HepG2 (cell line): Measurements from ENCODE around the gene ZNF189. TPM values are rescaled to one million over a fixed set of nuclear protein-coding genes. Genes with fewer than 3 reads are reported as not detected.

Source experiments
- CAMTA2 ChIP-seq: sonication (generic); formaldehyde crosslinking; IDR thresholded peaks from 2 replicates; pipeline ENCODE4 v1.4.0; 2020; ENCODE audit warnings: mild to moderate bottlenecking, missing genetic modification reagents, borderline replicate concordance
- FOXO1 ChIP-seq: sonication (generic); formaldehyde crosslinking; IDR thresholded peaks from 2 replicates; pipeline ENCODE4 v1.4.0; 2020; ENCODE audit warnings: missing genetic modification reagents
- HHEX ChIP-seq: IDR thresholded peaks from 2 replicates; pipeline ENCODE4 v1.6.1; 2016; ENCODE audit warnings: control low read depth
- KLF12 ChIP-seq: sonication (generic); formaldehyde crosslinking; IDR thresholded peaks from 2 replicates; pipeline ENCODE4 v1.4.0; 2020; ENCODE audit warnings: missing genetic modification reagents, borderline replicate concordance
- KLF16 ChIP-seq, 2 experiments: sonication (generic) in 1 of 2; formaldehyde crosslinking in 1 of 2; IDR thresholded peaks; 2 replicates each; pipeline versions ENCODE4 v1.6.1 to v1.8.0; 2016 to 2023; ENCODE audit warnings: missing genetic modification reagents in 2 of 2, missing compliant biosample characterization in 1 of 2
- KMT2B ChIP-seq: IDR thresholded peaks from 2 replicates; pipeline ENCODE4 v1.6.1; 2016; ENCODE audit warnings: missing genetic modification reagents, missing compliant biosample characterization
- SIN3A ChIP-seq: IDR thresholded peaks from 2 replicates; pipeline ENCODE4 v1.6.1; 2011; ENCODE audit warnings: low read depth, mild to moderate bottlenecking, control low read depth, low read length, borderline replicate concordance
- SP140L ChIP-seq: sonication (generic); formaldehyde crosslinking; IDR thresholded peaks from 2 replicates; pipeline ENCODE4 v1.4.0; 2020; ENCODE audit warnings: missing genetic modification reagents, borderline replicate concordance
- ZIK1 ChIP-seq: sonication (generic); formaldehyde crosslinking; IDR thresholded peaks from 2 replicates; pipeline ENCODE4 v1.5.0; 2020; ENCODE audit warnings: mild to moderate bottlenecking, low read depth, missing genetic modification reagents, borderline replicate concordance
- ZNF138 ChIP-seq: sonication (generic); formaldehyde crosslinking; IDR thresholded peaks from 2 replicates; pipeline ENCODE4 v1.5.0; 2020; ENCODE audit warnings: mild to moderate bottlenecking, low read depth, missing genetic modification reagents
- ZNF296 ChIP-seq: sonication (generic); formaldehyde crosslinking; conservative IDR thresholded peaks from 2 replicates; pipeline ENCODE4 v1.5.0; 2020; ENCODE audit warnings: mild to moderate bottlenecking, missing genetic modification reagents
- ZNF3 ChIP-seq: IDR thresholded peaks from 2 replicates; pipeline ENCODE4 v1.7.0; 2017; ENCODE audit warnings: inconsistent platforms
- ZNF577 ChIP-seq: sonication (generic); formaldehyde crosslinking; IDR thresholded peaks from 2 replicates; pipeline ENCODE4 v1.4.0; 2020; ENCODE audit warnings: mild to moderate bottlenecking, low read depth, missing genetic modification reagents, borderline replicate concordance
- ZNF703 ChIP-seq: sonication (generic); formaldehyde crosslinking; IDR thresholded peaks from 2 replicates; pipeline ENCODE4 v1.5.1; 2020; ENCODE audit warnings: missing genetic modification reagents, mild to moderate bottlenecking, moderate library complexity, borderline replicate concordance
- polyA plus RNA-seq, 8 experiments: library from polyadenylated mRNA; depleted of rRNA in 3 of 8; stranded (reverse) in 7 of 8; unstranded in 1 of 8; fragments of >200 nt; fragmentation: Illumina TruSeq in 4 of 8; extraction: Trizol in 4 of 8; gene quantifications; 2 replicates each; pipeline versions ENCODE4 v1.2.1 to v1.2.3, GENCODE V29; 2011 to 2016; ENCODE audit warnings: low read depth in 4 of 8, missing spikeins in 1 of 8, mixed read lengths in 1 of 8; ENCODE audit not compliant: insufficient read depth in 1 of 8
- total RNA-seq, 5 experiments: library from RNA; depleted of rRNA; stranded (reverse); fragments of >200 nt; fragmentation: Illumina TruSeq; extraction: Trizol; gene quantifications; 2 replicates each; pipeline ENCODE4 v1.2.3, GENCODE V29; 2016; ENCODE audit warnings: low read depth in 1 of 5
- TF ChIP-seq, protein P1 (sequence below): sonication (generic); formaldehyde crosslinking; IDR thresholded peaks from 2 replicates; pipeline ENCODE4 v1.4.0; 2020; ENCODE audit warnings: mild to moderate bottlenecking, missing genetic modification reagents
- TF ChIP-seq, protein P2 (sequence below): sonication (generic); formaldehyde crosslinking; IDR thresholded peaks from 2 replicates; pipeline ENCODE4 v1.5.1; 2020; ENCODE audit warnings: mild to moderate bottlenecking, missing genetic modification reagents, moderate library complexity
- TF ChIP-seq, protein P3 (sequence below), 2 experiments: sonication (generic) in 1 of 2; formaldehyde crosslinking in 1 of 2; IDR thresholded peaks; 2 replicates each; pipeline versions ENCODE4 v1.5.1 to v1.6.1; 2011 to 2020; ENCODE audit warnings: borderline replicate concordance in 1 of 2, low read depth in 1 of 2, low read length in 1 of 2, mild to moderate bottlenecking in 1 of 2, missing genetic modification reagents in 1 of 2, moderate library complexity in 1 of 2

Gene ZNF189
- total and polyA plus RNA-seq, 2 of the 13 experiments (the other 11 are each of a cell fraction or from before 2014, with no cell fraction given): 8.4 to 50.0 TPM

DNA sequence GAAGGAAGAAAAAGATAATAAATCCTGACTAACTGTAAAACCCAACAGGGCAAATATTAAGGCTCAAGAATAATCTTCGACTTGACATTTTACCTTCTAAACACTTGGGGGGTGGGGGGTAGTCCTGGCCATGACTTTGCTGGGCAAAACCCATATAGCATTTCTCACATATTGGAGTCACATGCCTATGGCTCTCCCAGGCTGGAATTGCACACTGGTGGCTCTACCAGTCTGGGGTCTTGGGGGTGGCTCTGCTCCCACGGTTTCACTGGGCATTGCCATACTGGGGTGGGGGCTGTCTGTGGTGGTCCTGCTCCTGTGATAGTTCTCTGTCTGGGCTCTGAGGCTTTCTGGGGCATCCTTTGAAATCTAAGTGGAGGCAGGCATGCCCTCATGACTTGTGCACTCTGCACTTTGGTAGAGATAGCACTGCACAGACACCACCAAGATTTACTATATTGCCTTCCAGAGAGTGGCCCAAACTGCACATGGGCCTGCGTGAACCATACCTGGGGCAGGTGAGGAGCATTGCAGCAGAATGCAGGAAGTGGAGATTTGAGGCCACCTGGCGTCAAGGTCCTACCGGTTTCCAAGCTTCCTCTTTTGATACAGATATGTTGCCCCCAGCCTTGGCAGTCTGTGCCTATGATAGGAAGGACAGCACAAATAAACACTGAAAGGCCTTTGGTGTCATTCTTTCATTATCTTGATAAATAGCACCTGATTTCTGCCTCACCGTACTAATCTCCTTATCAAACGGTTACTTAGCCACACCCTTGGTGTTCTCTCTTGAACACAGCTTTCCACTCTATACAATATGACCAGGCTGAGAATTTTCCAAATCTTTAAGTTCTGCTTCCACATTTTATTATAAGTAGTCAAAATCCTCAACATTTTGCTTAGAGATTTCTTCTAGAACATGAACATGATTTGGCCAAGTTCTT lies 43.6 kb upstream of the ZNF189 start (continued):
- TF ChIP-seq, protein P1, sequence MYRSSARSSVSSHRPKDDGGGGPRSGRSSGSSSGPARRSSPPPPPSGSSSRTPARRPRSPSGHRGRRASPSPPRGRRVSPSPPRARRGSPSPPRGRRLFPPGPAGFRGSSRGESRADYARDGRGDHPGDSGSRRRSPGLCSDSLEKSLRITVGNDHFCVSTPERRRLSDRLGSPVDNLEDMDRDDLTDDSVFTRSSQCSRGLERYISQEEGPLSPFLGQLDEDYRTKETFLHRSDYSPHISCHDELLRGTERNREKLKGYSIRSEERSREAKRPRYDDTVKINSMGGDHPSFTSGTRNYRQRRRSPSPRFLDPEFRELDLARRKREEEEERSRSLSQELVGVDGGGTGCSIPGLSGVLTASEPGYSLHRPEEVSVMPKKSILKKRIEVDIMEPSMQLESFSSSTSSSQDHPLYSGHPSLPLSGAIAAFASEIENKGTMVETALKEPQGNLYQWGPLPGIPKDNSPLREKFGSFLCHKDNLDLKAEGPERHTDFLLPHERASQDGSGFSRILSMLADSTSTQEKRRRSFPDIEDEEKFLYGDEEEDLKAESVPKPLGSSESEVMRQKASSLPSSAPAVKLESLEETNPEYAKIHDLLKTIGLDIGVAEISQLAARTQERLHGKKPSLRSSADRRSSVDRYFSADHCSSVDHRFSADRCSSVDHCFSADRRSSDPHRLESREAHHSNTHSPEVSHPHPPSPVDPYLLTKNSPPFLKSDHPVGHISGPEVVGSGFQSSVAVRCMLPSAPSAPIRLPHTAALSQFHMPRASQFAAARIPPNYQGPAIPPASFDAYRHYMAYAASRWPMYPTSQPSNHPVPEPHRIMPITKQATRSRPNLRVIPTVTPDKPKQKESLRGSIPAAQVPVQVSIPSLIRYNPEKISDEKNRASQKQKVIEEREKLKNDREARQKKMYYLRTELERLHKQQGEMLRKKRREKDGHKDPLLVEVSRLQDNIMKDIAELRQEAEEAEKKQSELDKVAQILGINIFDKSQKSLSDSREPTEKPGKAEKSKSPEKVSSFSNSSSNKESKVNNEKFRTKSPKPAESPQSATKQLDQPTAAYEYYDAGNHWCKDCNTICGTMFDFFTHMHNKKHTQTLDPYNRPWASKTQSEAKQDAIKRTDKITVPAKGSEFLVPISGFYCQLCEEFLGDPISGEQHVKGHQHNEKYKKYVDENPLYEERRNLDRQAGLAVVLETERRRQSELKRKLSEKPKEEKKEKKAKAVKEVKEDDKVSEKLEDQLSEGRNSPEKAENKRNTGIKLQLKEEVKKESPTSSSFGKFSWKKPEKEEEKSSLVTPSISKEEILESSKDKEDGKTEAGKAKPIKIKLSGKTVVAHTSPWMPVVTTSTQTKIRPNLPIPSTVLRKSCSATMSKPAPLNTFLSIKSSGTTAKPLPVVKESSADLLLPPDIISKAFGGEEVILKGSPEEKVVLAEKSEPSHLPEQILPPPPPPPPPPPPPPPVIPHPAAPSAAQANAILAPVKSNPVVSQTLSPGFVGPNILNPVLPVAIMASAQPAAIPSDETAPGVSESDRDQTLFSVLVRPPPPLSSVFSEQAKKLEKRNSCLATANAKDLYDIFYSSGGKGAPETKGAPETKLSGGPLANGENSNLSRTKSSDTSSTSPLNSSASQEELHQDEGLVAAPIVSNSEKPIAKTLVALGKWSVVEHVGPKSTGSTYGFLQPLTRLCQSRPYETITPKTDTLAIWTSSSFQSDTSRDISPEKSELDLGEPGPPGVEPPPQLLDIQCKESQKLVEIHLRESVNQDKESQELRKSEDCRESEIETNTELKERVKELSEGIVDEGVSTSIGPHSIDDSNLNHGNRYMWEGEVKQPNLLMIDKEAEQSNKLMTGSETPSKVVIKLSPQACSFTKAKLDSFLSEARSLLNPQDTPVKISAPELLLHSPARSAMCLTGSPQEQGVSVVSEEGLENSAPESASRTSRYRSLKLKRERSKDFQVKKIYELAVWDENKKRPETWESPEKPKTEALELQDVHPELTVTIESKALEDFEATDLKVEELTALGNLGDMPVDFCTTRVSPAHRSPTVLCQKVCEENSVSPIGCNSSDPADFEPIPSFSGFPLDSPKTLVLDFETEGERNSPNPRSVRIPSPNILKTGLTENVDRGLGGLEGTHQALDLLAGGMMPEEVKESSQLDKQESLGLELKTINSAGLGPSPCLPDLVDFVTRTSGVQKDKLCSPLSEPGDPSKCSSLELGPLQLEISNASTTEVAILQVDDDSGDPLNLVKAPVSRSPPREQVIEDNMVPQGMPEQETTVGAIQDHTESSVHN (CRISPR knock-in tag): peak; percentile 88; the same call in 1 of the 2 replicates
- no peak for TF ChIP-seq ZNF296 (CRISPR knock-in tag)
- TF ChIP-seq FOXO1 (CRISPR knock-in tag): no peak
- TF ChIP-seq, protein P2, sequence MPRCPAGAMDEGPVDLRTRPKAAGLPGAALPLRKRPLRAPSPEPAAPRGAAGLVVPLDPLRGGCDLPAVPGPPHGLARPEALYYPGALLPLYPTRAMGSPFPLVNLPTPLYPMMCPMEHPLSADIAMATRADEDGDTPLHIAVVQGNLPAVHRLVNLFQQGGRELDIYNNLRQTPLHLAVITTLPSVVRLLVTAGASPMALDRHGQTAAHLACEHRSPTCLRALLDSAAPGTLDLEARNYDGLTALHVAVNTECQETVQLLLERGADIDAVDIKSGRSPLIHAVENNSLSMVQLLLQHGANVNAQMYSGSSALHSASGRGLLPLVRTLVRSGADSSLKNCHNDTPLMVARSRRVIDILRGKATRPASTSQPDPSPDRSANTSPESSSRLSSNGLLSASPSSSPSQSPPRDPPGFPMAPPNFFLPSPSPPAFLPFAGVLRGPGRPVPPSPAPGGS (CRISPR knock-in tag): no peak; the same call in 1 of the 2 replicates
- no peak for TF ChIP-seq ZIK1 (CRISPR knock-in tag)
- TF ChIP-seq, protein P3, sequence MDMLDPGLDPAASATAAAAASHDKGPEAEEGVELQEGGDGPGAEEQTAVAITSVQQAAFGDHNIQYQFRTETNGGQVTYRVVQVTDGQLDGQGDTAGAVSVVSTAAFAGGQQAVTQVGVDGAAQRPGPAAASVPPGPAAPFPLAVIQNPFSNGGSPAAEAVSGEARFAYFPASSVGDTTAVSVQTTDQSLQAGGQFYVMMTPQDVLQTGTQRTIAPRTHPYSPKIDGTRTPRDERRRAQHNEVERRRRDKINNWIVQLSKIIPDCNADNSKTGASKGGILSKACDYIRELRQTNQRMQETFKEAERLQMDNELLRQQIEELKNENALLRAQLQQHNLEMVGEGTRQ (IDR thresholded peaks at IDR 0.05; ENCODE audit: low read depth, low read length): no peak
- TF ChIP-seq, protein P3 (CRISPR knock-in tag; IDR thresholded peaks at IDR 0.05; ENCODE audit: borderline replicate concordance): no peak
- TF ChIP-seq KMT2B: no peak
- no peak for TF ChIP-seq ZNF577 (CRISPR knock-in tag)
- TF ChIP-seq KLF16 (CRISPR knock-in tag; IDR thresholded peaks at IDR 0.05): no peak
- no peak for TF ChIP-seq KLF12 (CRISPR knock-in tag)
- TF ChIP-seq CAMTA2: no peak
- no peak for TF ChIP-seq ZNF3
- TF ChIP-seq HHEX (CRISPR knock-in tag): no peak
- no peak for TF ChIP-seq SP140L (CRISPR knock-in tag)
- TF ChIP-seq SIN3A: no peak
- no peak for TF ChIP-seq ZNF703 (CRISPR knock-in tag)
- no peak for TF ChIP-seq ZNF138
